Loucy (cell line): ENCODE measurements around the gene UBE2G2.

Source experiments
- H2AFZ ChIP-seq: fragments of 200-600 bp; sonication (generic); 2 replicates; pipeline ENCODE4 v1.6.0; 2016; ENCODE audit warnings: antibody characterized with exemption, mild to moderate bottlenecking, low read length, moderate library complexity
- H3F3A ChIP-seq: fragments of 200-600 bp; 2 replicates; pipeline ENCODE4 v1.6.0; 2016; ENCODE audit warnings: antibody characterized with exemption, low read depth, mild to moderate bottlenecking
- H3K27me3 ChIP-seq: fragments of 200-600 bp; sonication (generic); 2 replicates; pipeline ENCODE4 v1.6.1; 2014; ENCODE audit warnings: low read length, mild to moderate bottlenecking; ENCODE audit not compliant: insufficient read depth, poor library complexity, severe bottlenecking
- H3K36me3 ChIP-seq: fragments of 200-600 bp; sonication (generic); 2 replicates; pipeline ENCODE4 v1.6.1; 2016; ENCODE audit warnings: low read length; ENCODE audit not compliant: insufficient read depth
- H3K4me1 ChIP-seq: fragments of 200-600 bp; sonication (generic); 2 replicates; pipeline ENCODE4 v1.5.1; 2014; ENCODE audit warnings: low read length, mild to moderate bottlenecking; ENCODE audit not compliant: insufficient read depth, poor library complexity, severe bottlenecking
- H3K4me2 ChIP-seq: fragments of 200-600 bp; sonication (generic); 2 replicates; pipeline ENCODE4 v1.6.0; 2014; ENCODE audit warnings: antibody characterized with exemption, low read length, low read depth, mild to moderate bottlenecking; ENCODE audit not compliant: poor library complexity, severe bottlenecking
- H3K4me3 ChIP-seq: fragments of 200-600 bp; sonication (generic); 2 replicates; pipeline ENCODE4 v1.5.1; 2014; ENCODE audit warnings: low read length, mild to moderate bottlenecking, mixed read lengths; ENCODE audit not compliant: poor library complexity, severe bottlenecking
- H3K79me2 ChIP-seq: fragments of 200-600 bp; sonication (generic); 2 replicates; pipeline ENCODE4 v1.6.1; 2014; ENCODE audit warnings: low read length; ENCODE audit not compliant: insufficient read depth
- H3K9ac ChIP-seq: fragments of 200-600 bp; sonication (generic); 2 replicates; pipeline ENCODE4 v1.6.0; 2014; ENCODE audit warnings: mild to moderate bottlenecking, low read depth, low read length, moderate library complexity; ENCODE audit not compliant: poor library complexity, severe bottlenecking
- H3K9me2 ChIP-seq: fragments of 200-600 bp; sonication (generic); replicated peaks from 2 replicates; pipeline ENCODE4 v1.6.1; 2016; ENCODE audit warnings: low read depth, low read length, mixed read lengths
- H3K9me3 ChIP-seq: fragments of 200-600 bp; sonication (generic); 2 replicates; pipeline ENCODE4 v1.6.1; 2014; ENCODE audit warnings: mild to moderate bottlenecking, antibody characterized with exemption, low read length, low read depth; ENCODE audit not compliant: insufficient read depth
- H4K20me1 ChIP-seq: fragments of 200-600 bp; sonication (generic); 2 replicates; pipeline ENCODE4 v1.6.0; 2014; ENCODE audit warnings: antibody characterized with exemption, low read length, mild to moderate bottlenecking; ENCODE audit not compliant: insufficient read depth, poor library complexity, severe bottlenecking
- CTCF ChIP-seq: fragments of 200-600 bp; sonication (generic); conservative IDR thresholded peaks from 2 replicates; pipeline ENCODE4 v1.5.1; 2014; ENCODE audit warnings: mild to moderate bottlenecking, antibody characterized with exemption, low read length
- EZH2phosphoT487 ChIP-seq: fragments of 200-600 bp; IDR thresholded peaks from 2 replicates; pipeline ENCODE4 v1.6.1; 2018; ENCODE audit warnings: antibody characterized with exemption, mild to moderate bottlenecking, moderate library complexity, borderline replicate concordance

UBE2G2 gene

GRCh38 chr21:44840771-44841170 lies 39.2 kb upstream of the UBE2G2 start:
- Histone ChIP-seq H3K9me2 (no peaks in the 10 kb centered on the region), H4K20me1 (no peaks in the 10 kb centered on the region), H3K9me3 (no peaks in the 10 kb centered on the region), H3K4me3 (no peak overlapping the region), H3K79me2 (no peaks in the 10 kb centered on the region), H3F3A (no peaks in the 10 kb centered on the region), H3K4me1 (no peaks in the 10 kb centered on the region), H3K36me3 (no peaks in the 10 kb centered on the region), H3K27me3 (no peaks in the 10 kb centered on the region), H3K4me2 (no peak overlapping the region), H3K9ac (no peak overlapping the region), H2AFZ (no peak overlapping the region)
- TF ChIP-seq CTCF (no peak), EZH2phosphoT487 (no peak)

- Histone ChIP-seq H3F3A (no peaks in the 10 kb centered on the region), H3K36me3 (no peaks in the 10 kb centered on the region), H4K20me1 (no peaks in the 10 kb centered on the region), H3K27me3 (no peaks in the 10 kb centered on the region), H3K79me2 (no peaks in the 10 kb centered on the region), H2AFZ (no peak overlapping the region), H3K9me3 (no peaks in the 10 kb centered on the region), H3K4me2 (no peak overlapping the region), H3K9ac (no peak overlapping the region), H3K4me1 (no peaks in the 10 kb centered on the region), H3K4me3 (no peak overlapping the region), H3K9me2 (no peaks in the 10 kb centered on the region)
- TF ChIP-seq CTCF = no peak
- no peak for TF ChIP-seq EZH2phosphoT487
These were observed 37.3 kb upstream of the UBE2G2 start for GRCh38 chr21:44838951-44839350.

DNA sequence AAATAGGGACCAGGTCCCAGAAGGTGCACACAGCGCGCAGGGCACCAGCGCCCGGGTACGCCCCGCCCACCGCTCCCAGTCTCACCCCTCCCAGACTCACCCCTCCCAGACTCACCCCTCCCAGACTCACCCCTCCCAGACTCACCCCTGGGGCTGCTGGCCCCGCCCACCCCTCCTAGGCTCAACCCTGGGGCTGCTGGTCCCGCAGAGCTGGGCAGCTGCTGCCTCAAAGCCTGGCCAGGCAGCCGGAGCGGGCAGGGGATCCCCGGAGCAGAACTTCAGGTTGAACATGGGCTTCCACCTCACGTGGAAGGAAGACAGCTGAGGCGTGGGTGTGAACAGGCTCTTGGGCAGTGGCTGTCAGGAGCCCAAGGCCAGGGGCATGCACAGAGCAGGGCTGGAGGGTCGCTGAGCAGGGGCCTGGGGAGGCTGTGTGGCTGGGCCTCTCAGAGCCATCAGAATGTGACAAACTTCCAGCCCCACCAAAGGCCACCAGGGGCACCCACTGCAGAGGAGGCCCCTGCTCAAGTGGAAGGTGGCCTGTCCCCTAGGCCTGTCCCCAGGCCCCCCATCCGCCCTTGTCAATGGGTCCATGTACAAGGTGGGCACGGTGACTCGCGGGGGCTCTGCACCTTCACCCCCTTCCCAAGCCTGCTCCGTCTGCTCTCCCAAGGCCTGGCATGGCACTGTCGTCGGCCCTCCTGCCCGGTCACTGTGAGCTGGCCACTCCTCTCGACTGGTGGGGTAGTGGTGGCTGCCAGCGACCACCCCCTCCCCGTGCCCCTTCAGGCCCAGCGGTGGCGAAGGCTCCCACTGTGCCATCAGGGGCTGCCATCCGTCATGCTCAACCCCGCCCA lies 36.6 kb upstream of the UBE2G2 start:
- H3K79me2 ChIP-seq = no peaks in the 10 kb centered on the region
- no peaks in the 10 kb centered on the region for H4K20me1 ChIP-seq
- H3K27me3 ChIP-seq = no peaks in the 10 kb centered on the region
- H3K4me3 ChIP-seq = no peak overlapping the region
- H3K4me2 ChIP-seq = no peak overlapping the region
- no peak overlapping the region for H3K9ac ChIP-seq
- H3F3A ChIP-seq = no peaks in the 10 kb centered on the region
- no peak overlapping the region for H2AFZ ChIP-seq
- no peaks in the 10 kb centered on the region for H3K36me3 ChIP-seq
- no peak for TF ChIP-seq CTCF
- TF ChIP-seq EZH2phosphoT487 = no peak
- H3K4me1 ChIP-seq = no peaks in the 10 kb centered on the region
- no peaks in the 10 kb centered on the region for H3K9me3 ChIP-seq
- no peaks in the 10 kb centered on the region for H3K9me2 ChIP-seq
